H1 (cell line): Measurements from ENCODE around the gene FAM90A1. TPM values are rescaled to one million over a fixed set of nuclear protein-coding genes. Genes with fewer than 3 reads are reported as not detected.
"Not testable (repeated sequence)": the region's sequence is repeated elsewhere in the genome, so short reads cannot be mapped to it uniquely, and the experiment has no call there.

Experiments
- CTCF ChIA-PET: fragments of 300-600 bp; sonication (Branson Sonifier 250); formaldehyde crosslinking; loops from one replicate; lab custom pipeline; 2021; ENCODE audit not compliant: partially characterized antibody; lab: Charles Lee
- POLR2A ChIA-PET: fragments of 300-600 bp; sonication (Branson Sonifier 250); formaldehyde crosslinking; loops from one replicate; lab custom pipeline; 2021; ENCODE audit warnings: inconsistent platforms; ENCODE audit not compliant: partially characterized antibody; lab: Charles Lee
- DNase-seq, 2 experiments: peaks; one replicate each; pipeline versions ENCODE4 v3.0.0 to v3.0.0-alpha.2; 2010 to 2022; ENCODE audit warnings: low spot score in 2 of 2, low read depth in 1 of 2, mixed read lengths in 1 of 2
- FAIRE-seq: peaks from 2 replicates; lab custom pipeline; 2011; peaks lifted over from hg19 to GRCh38; lab: Jason Lieb, UNC
- H2AFZ ChIP-seq: 2 replicates; pipeline ENCODE4 v1.8.1; 2012; ENCODE audit warnings: low read length, inconsistent platforms
- H2AK5ac ChIP-seq: 2 replicates; pipeline ENCODE4 v1.6.1; 2013; ENCODE audit warnings: low read depth, low read length
- H2BK120ac ChIP-seq: replicated peaks from 2 replicates; pipeline ENCODE3; 2013; ENCODE audit warnings: low read depth, low read length, inconsistent platforms
- H2BK12ac ChIP-seq: 2 replicates; pipeline ENCODE4 v1.6.1; 2013; ENCODE audit warnings: low read depth, low read length
- H2BK15ac ChIP-seq: 2 replicates; pipeline ENCODE4 v1.6.1; 2013; ENCODE audit warnings: low read length
- H2BK20ac ChIP-seq: 2 replicates; pipeline ENCODE4 v1.6.1; 2013; ENCODE audit warnings: low read length
- H2BK5ac ChIP-seq: 2 replicates; pipeline ENCODE4 v1.6.1; 2013; ENCODE audit warnings: low read depth, low read length
- H3K14ac ChIP-seq: 2 replicates; pipeline ENCODE4 v1.6.1; 2013; ENCODE audit warnings: inconsistent platforms; ENCODE audit not compliant: insufficient read length
- H3K18ac ChIP-seq: 2 replicates; pipeline ENCODE4 v1.6.1; 2013; ENCODE audit warnings: low read length; ENCODE audit errors: extremely low read depth
- H3K23ac ChIP-seq: 2 replicates; pipeline ENCODE4 v1.6.1; 2013; ENCODE audit warnings: inconsistent platforms; ENCODE audit not compliant: insufficient read length
- H3K23me2 ChIP-seq: 2 replicates; pipeline ENCODE4 v1.6.1; 2013; ENCODE audit warnings: low read depth, low read length
- H3K27ac ChIP-seq: 2 replicates; pipeline ENCODE4 v1.6.1; 2011; ENCODE audit warnings: low read depth, low read length, inconsistent platforms
- H3K27me3 ChIP-seq, 4 experiments: replicated peaks in 1 of 4; 1 replicate in 1 of 4; 2 replicates in 3 of 4; pipeline versions ENCODE4 v1.6.1 to v1.8.1; 2011 to 2013; ENCODE audit warnings: low read length in 3 of 4, mild to moderate bottlenecking in 3 of 4, inconsistent platforms in 2 of 4, mixed read lengths in 2 of 4, moderate library complexity in 1 of 4; ENCODE audit not compliant: control insufficient read depth in 3 of 4, insufficient read depth in 3 of 4; ENCODE audit errors: extremely low read depth in 1 of 4
- H3K36me3 ChIP-seq, 4 experiments: 2 replicates each; pipeline versions ENCODE4 v1.6.1 to v1.8.1; 2011 to 2013; ENCODE audit warnings: mild to moderate bottlenecking in 4 of 4, low read length in 3 of 4, moderate library complexity in 2 of 4, control low read depth in 1 of 4, inconsistent platforms in 1 of 4; ENCODE audit not compliant: insufficient read depth in 4 of 4, control insufficient read depth in 2 of 4
- H3K4ac ChIP-seq: replicated peaks from 2 replicates; pipeline ENCODE3; 2013; ENCODE audit warnings: low read length, low read depth, mixed read lengths, inconsistent platforms; ENCODE audit not compliant: insufficient read length
- H3K4me1 ChIP-seq, 4 experiments: replicated peaks in 1 of 4; 1 replicate in 1 of 4; 2 replicates in 3 of 4; pipeline versions ENCODE4 v1.6.1 to v1.8.1; 2011 to 2013; ENCODE audit warnings: low read length in 3 of 4, inconsistent platforms in 2 of 4, mixed read lengths in 1 of 4; ENCODE audit not compliant: insufficient read depth in 4 of 4, control insufficient read depth in 3 of 4
- H3K4me2 ChIP-seq, 2 experiments: 2 replicates each; pipeline versions ENCODE4 v1.6.1 to v1.8.1; 2011 to 2013; ENCODE audit warnings: low read depth in 2 of 2, low read length in 2 of 2, control low read depth in 1 of 2, inconsistent platforms in 1 of 2, mild to moderate bottlenecking in 1 of 2; ENCODE audit not compliant: insufficient read depth in 1 of 2
- H3K4me3 ChIP-seq, 4 experiments: fragments of 200-600, 300-600 bp in 1 of 4; sonication (generic), shearing (Covaris generic), sonication (Bioruptor Twin) in 1 of 4; 2 replicates each; pipeline versions ENCODE4 v1.5.1 to v1.8.1; 2011 to 2016; ENCODE audit warnings: low read length in 4 of 4, low read depth in 3 of 4, control low read depth in 2 of 4, inconsistent platforms in 2 of 4, mild to moderate bottlenecking in 2 of 4, mixed read lengths in 1 of 4, moderate library complexity in 1 of 4; ENCODE audit not compliant: insufficient read depth in 2 of 4; ENCODE audit errors: extremely low read depth in 1 of 4
- H3K56ac ChIP-seq: replicated peaks from 2 replicates; pipeline ENCODE3; 2013; ENCODE audit warnings: low read depth, mild to moderate bottlenecking, mixed read lengths, low read length, inconsistent platforms; ENCODE audit not compliant: insufficient read length
- H3K79me1 ChIP-seq: 2 replicates; pipeline ENCODE4 v1.6.1; 2013; ENCODE audit warnings: low read depth, low read length, control low read depth
- H3K79me2 ChIP-seq, 2 experiments: 2 replicates each; pipeline versions ENCODE4 v1.6.1 to v1.8.1; 2012 to 2013; ENCODE audit warnings: low read length in 2 of 2, mild to moderate bottlenecking in 2 of 2, inconsistent platforms in 1 of 2; ENCODE audit not compliant: insufficient read depth in 2 of 2, control insufficient read depth in 1 of 2
- H3K9ac ChIP-seq, 4 experiments: replicated peaks in 1 of 4; 1 replicate in 1 of 4; 2 replicates in 3 of 4; pipeline versions ENCODE4 v1.6.1 to v1.8.1; 2011 to 2013; ENCODE audit warnings: low read depth in 3 of 4, low read length in 3 of 4, control low read depth in 2 of 4, mild to moderate bottlenecking in 2 of 4, moderate library complexity in 2 of 4, inconsistent platforms in 1 of 4; ENCODE audit errors: extremely low read depth in 1 of 4
- H3K9me3 ChIP-seq, 2 experiments: 2 replicates each; pipeline versions ENCODE4 v1.6.1 to v1.8.1; 2012 to 2013; ENCODE audit warnings: mild to moderate bottlenecking in 2 of 2, moderate library complexity in 2 of 2, control low read depth in 1 of 2, inconsistent platforms in 1 of 2, low read depth in 1 of 2, low read length in 1 of 2, mixed read lengths in 1 of 2; ENCODE audit not compliant: insufficient read depth in 2 of 2
- H4K20me1 ChIP-seq, 2 experiments: replicated peaks in 1 of 2; 2 replicates each; pipeline versions ENCODE3 to v1.8.1; 2011 to 2013; ENCODE audit warnings: inconsistent platforms in 2 of 2, low read length in 2 of 2, mild to moderate bottlenecking in 1 of 2; ENCODE audit not compliant: insufficient read depth in 2 of 2, control insufficient read depth in 1 of 2
- H4K5ac ChIP-seq: 2 replicates; pipeline ENCODE4 v1.6.1; 2013; ENCODE audit warnings: low read length, low read depth, mixed read lengths, inconsistent platforms; ENCODE audit not compliant: insufficient read length
- H4K8ac ChIP-seq: 2 replicates; pipeline ENCODE4 v1.8.0; 2013; ENCODE audit warnings: mild to moderate bottlenecking, moderate library complexity, low read length, inconsistent platforms; ENCODE audit not compliant: insufficient read depth; ENCODE audit errors: extremely low read depth
- H4K91ac ChIP-seq: replicated peaks from 2 replicates; pipeline ENCODE3; 2013; ENCODE audit warnings: low read length, mixed read lengths, inconsistent platforms; ENCODE audit not compliant: insufficient read length
- WGBS, 2 experiments: shearing (Covaris generic) in 1 of 2; methylation state at CpG; one replicate each; pipeline versions ENCODE4 v1.1.6 to v1.1.7; 2013 to 2015; ENCODE audit warnings: low lambda C conversion rate in 2 of 2, mixed read lengths in 2 of 2, inconsistent platforms in 1 of 2, low coverage in 1 of 2, missing lambda C conversion rate in 1 of 2; ENCODE audit not compliant: insufficient replicate concordance in 2 of 2, insufficient coverage in 1 of 2, insufficient read length in 1 of 2; ENCODE audit errors: extremely low coverage in 1 of 2, missing lambda C conversion rate in 1 of 2; 5-methylcytosine and 5-hydroxymethylcytosine counted together
- polyA plus RNA-seq, 7 experiments: library from polyadenylated mRNA; depleted of rRNA in 3 of 7; stranded (reverse) in 5 of 7; unstranded in 2 of 7; fragments of >200 nt in 5 of 7; fragments of 200-250 nt in 2 of 7; gene quantifications; 1 replicate in 5 of 7; 2 replicates in 1 of 7; 4 replicates in 1 of 7; pipeline versions ENCODE4 v1.2.1 to v1.2.3, GENCODE V29; 2011 to 2013; ENCODE audit warnings: missing spikeins in 2 of 7, mixed read lengths in 2 of 7
- total RNA-seq: library from RNA; stranded (reverse); fragmentation: NEBNext Ultra II Directional; extraction: Animal tissue kit (Norgen Biotek cat#: 25700); gene quantifications from 2 replicates; pipeline ENCODE4 v1.2.1, GENCODE V29; 2021

Gene FAM90A1
- total and polyA plus RNA-seq, 2 of the 8 experiments (the other 6 are each of a cell fraction or from before 2014, with no cell fraction given), result 0.21 TPM; not detected in 1

- H3K23me2 ChIP-seq, H3K9ac ChIP-seq, H2BK12ac ChIP-seq, H2BK15ac ChIP-seq, H3K36me3 ChIP-seq, H3K9me3 ChIP-seq, H3K4ac ChIP-seq, FAIRE-seq, H3K4me3 ChIP-seq, H2AFZ ChIP-seq, H2BK20ac ChIP-seq, H4K5ac ChIP-seq, H3K79me1 ChIP-seq, H2AK5ac ChIP-seq, H3K18ac ChIP-seq, H3K27me3 ChIP-seq, H3K4me2 ChIP-seq, CTCF ChIA-PET, H3K14ac ChIP-seq, H3K56ac ChIP-seq, H3K27ac ChIP-seq, H2BK120ac ChIP-seq, POLR2A ChIA-PET, H4K20me1 ChIP-seq, H4K8ac ChIP-seq, H4K91ac ChIP-seq, H3K23ac ChIP-seq, H3K79me2 ChIP-seq, H3K4me1 ChIP-seq, H2BK5ac ChIP-seq: not testable (repeated sequence)
- WGBS, 2 experiments, result 88% methylated on average over 7 of the region's 16 CpGs; no CpG with 5 or more reads in 1 of the 2 experiments
- peak in 1 of 2 experiments; percentile 35 for DNase-seq
Observed at GRCh38 chr12:8222303-8222702, 5.1 kb downstream of the FAM90A1 start.

GRCh38 chr12:8221844-8222243 is 5.6 kb downstream of the FAM90A1 start:
- H4K91ac ChIP-seq, H3K4ac ChIP-seq, H2BK5ac ChIP-seq, H4K8ac ChIP-seq, H3K27me3 ChIP-seq, H3K79me2 ChIP-seq, H3K4me3 ChIP-seq, H2BK120ac ChIP-seq, H3K36me3 ChIP-seq, H3K4me2 ChIP-seq, H2AFZ ChIP-seq, H3K18ac ChIP-seq, H3K9me3 ChIP-seq, H3K14ac ChIP-seq, H3K23me2 ChIP-seq, H4K20me1 ChIP-seq, H3K9ac ChIP-seq, POLR2A ChIA-PET, H3K56ac ChIP-seq, H2AK5ac ChIP-seq, H2BK20ac ChIP-seq, H2BK15ac ChIP-seq, FAIRE-seq, H4K5ac ChIP-seq, H2BK12ac ChIP-seq, H3K4me1 ChIP-seq, H3K79me1 ChIP-seq, CTCF ChIA-PET, H3K27ac ChIP-seq, H3K23ac ChIP-seq: not testable (repeated sequence)
- peak in 1 of 2 experiments; percentile 20 for DNase-seq
- 91% methylated on average over 19 of the region's 21 CpGs; no CpG with 5 or more reads in 1 of the 2 experiments for WGBS, 2 experiments
